ENCODE measurements around the gene UBE2G2. TPM values are rescaled to one million over a fixed set of nuclear protein-coding genes. Genes with fewer than 3 reads are reported as not detected.

The UBE2G2 gene
- total and polyA plus RNA-seq, 11 donors, result 44.3 to 84.4 (median 63.3) TPM

DNA sequence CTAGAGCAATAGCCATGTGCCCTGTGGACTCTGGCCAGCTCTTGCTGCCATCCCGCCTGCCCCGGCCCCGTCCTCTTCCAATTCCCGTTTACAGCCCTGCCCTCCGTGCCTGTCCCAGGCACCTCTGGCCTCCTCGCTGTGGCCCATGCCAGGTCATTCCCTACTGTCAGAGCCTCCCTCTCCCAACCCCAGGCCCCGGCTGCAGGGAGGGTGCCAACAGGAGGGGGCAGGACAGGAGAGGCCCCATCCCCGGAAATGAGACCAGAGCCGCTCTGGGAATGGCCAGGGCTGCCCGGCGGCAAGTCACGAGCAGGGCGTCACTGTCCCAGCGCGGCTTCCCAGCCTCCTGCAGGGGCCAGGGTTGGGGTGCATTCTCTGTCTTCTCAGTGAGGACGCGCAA, 66.8 kb downstream of the UBE2G2 start:
- peaks cover 0 to 39% (median 21%) of the 10 kb centered on the region in 12 donors for H3K9me3 ChIP-seq
- 95 to 97% (median 95%) methylated on average over 15 to 17 of the region's 17 CpGs for WGBS, 4 donors
- no peak overlapping the region for H3K27ac ChIP-seq
- H3K27me3 ChIP-seq, result peaks cover 0 to 4% (median 0%) of the 10 kb centered on the region in 9 donors
- ATAC-seq (no peak), DNase-seq (no peak)
- intact Hi-C loops (cut with DNase I), result loop anchor here in 1 of 10 donors (10.0 kb wide), 1 partner anchor 220 kb away; no protein-coding TSS in a partner anchor
- TF ChIP-seq POLR2A (IDR thresholded peaks at IDR 0.05), result no peak
- no peak for TF ChIP-seq CTCF (IDR thresholded peaks at IDR 0.05)
- H3K4me3 ChIP-seq, result no peak overlapping the region
- H3K36me3 ChIP-seq, result no peaks in the 10 kb centered on the region
- no peaks in the 10 kb centered on the region for H3K4me1 ChIP-seq

DNA sequence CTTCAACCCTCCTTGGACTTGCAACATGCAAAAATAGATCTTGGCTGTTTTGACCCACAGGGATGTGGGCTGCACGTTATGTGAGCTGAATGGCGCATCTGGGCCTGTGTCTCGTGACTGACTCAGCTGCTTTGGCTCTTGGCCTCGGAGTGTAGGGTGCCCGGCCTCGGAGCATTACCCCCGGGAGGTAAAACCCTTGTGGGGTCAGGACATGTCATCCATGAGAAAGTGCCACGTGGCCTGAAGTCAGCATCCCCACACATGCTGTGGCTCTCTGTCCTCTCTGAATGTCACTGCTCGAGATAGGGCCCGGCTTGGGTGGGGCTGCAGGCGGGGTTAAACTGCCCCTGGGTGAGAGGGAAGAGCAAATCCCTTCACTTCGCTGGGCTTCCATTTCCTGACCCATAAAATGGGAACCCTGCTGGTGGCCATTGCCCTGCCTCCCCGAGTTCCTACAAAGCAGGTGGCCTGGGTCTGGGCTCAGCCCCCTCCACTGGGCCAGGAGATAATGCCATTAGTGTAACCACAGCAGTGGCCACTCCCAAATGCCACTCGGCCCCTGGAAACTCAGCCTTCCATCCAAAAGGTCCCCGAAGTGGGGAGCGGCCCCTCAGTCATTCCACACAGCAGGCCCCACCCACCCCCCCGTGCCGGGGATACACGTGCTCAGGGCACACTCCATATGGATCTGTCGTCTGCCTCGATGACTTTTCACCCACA, 67.4 kb downstream of the UBE2G2 start:
- no peak overlapping the region for H3K27ac ChIP-seq
- peaks cover 0 to 33% (median 20%) of the 10 kb centered on the region in 12 donors for H3K9me3 ChIP-seq
- H3K27me3 ChIP-seq, result peaks cover 0 to 5% (median 0%) of the 10 kb centered on the region in 9 donors
- H3K4me3 ChIP-seq, result no peak overlapping the region
- WGBS, 4 donors, result 77 to 91% (median 89%) methylated on average over 17 to 21 of the region's 21 CpGs
- DNase-seq (no peak), ATAC-seq (no peak)
- TF ChIP-seq POLR2A (IDR thresholded peaks at IDR 0.05), result no peak
- no peak for TF ChIP-seq CTCF (IDR thresholded peaks at IDR 0.05)
- intact Hi-C loops (cut with DNase I), result loop anchor here in 1 of 10 donors (10.0 kb wide), 1 partner anchor 219 kb away; no protein-coding TSS in a partner anchor
- no peaks in the 10 kb centered on the region for H3K36me3 ChIP-seq
- H3K4me1 ChIP-seq, result no peaks in the 10 kb centered on the region

- Histone ChIP-seq H3K36me3 (no peaks in the 10 kb centered on the region), H3K27ac (no peak overlapping the region), H3K4me1 (no peaks in the 10 kb centered on the region), H3K9me3 (peaks cover 0 to 24% (median 10%) of the 10 kb centered on the region in 12 donors), H3K27me3 (peaks cover 0 to 9% (median 0%) of the 10 kb centered on the region in 9 donors), H3K4me3 (no peak overlapping the region)
- 75 to 92% (median 82%) methylated on average over 7 to 11 of the region's 11 CpGs for WGBS, 4 donors
- DNase-seq (no peak), ATAC-seq (no peak)
- TF ChIP-seq CTCF (IDR thresholded peaks at IDR 0.05), result no peak
- TF ChIP-seq POLR2A (IDR thresholded peaks at IDR 0.05), result no peak
- intact Hi-C loops (cut with DNase I), result loop anchor here in 1 of 10 donors (10.0 kb wide), 1 partner anchor 218 kb away; no protein-coding TSS in a partner anchor
These were observed 68.7 kb downstream of the UBE2G2 start for GRCh38 chr21:44732956-44733355.

GRCh38 chr21:44732263-44732662, 69.4 kb downstream of the UBE2G2 start:
- intact Hi-C loops (cut with DNase I), result loop anchor here in 1 of 10 donors (10.0 kb wide), 1 partner anchor 217 kb away; no protein-coding TSS in a partner anchor
- H3K27ac ChIP-seq, result no peak overlapping the region
- TF ChIP-seq CTCF (IDR thresholded peaks at IDR 0.05), result no peak
- no peak for TF ChIP-seq POLR2A (IDR thresholded peaks at IDR 0.05)
- H3K27me3 ChIP-seq, result peaks cover 0 to 13% (median 0%) of the 10 kb centered on the region in 9 donors
- DNase-seq (no peak), ATAC-seq (no peak)
- no peaks in the 10 kb centered on the region for H3K4me1 ChIP-seq
- H3K4me3 ChIP-seq, result no peak overlapping the region
- WGBS, 4 donors, result 91 to 94% (median 93%) methylated on average over 10 of the region's 10 CpGs
- peaks cover 0 to 17% (median 6%) of the 10 kb centered on the region in 12 donors for H3K9me3 ChIP-seq
- no peaks in the 10 kb centered on the region for H3K36me3 ChIP-seq

Measured in heart left ventricle (tissue), 16 donors.